ENCODE results near the gene UFM1.
"Not testable (repeated sequence)": the region's sequence is repeated elsewhere in the genome, so short reads cannot be mapped to it uniquely, and the experiment has no call there.

UFM1 gene

GRCh38 chr13:38366954-38367645 lies 17.4 kb downstream of the UFM1 start:
- DNase-seq: no peak

GRCh38 chr13:38369058-38369457 lies 19.4 kb downstream of the UFM1 start:
- no peak for DNase-seq

- not testable (repeated sequence) for DNase-seq
These were observed 20.4 kb downstream of the UFM1 start for GRCh38 chr13:38370096-38370495.

GRCh38 chr13:38372820-38373383 lies 23.3 kb downstream of the UFM1 start:
- no peak for DNase-seq

- no peak for DNase-seq
These were observed 26.9 kb downstream of the UFM1 start for GRCh38 chr13:38376546-38376945.

GRCh38 chr13:38381890-38382289 lies 32.2 kb downstream of the UFM1 start:
- DNase-seq: no peak

GRCh38 chr13:38382946-38383345 lies 33.3 kb downstream of the UFM1 start:
- DNase-seq: no peak

GRCh38 chr13:38384171-38384570 lies 34.5 kb downstream of the UFM1 start:
- no peak for DNase-seq

- no peak for DNase-seq
These were observed 35.7 kb downstream of the UFM1 start for GRCh38 chr13:38385153-38385891.

- DNase-seq: no peak
These were observed 36.8 kb downstream of the UFM1 start for GRCh38 chr13:38386421-38386820.

- DNase-seq: no peak
These were observed 41.7 kb downstream of the UFM1 start for GRCh38 chr13:38391341-38391740.

- no peak for DNase-seq
These were observed 45.3 kb downstream of the UFM1 start for GRCh38 chr13:38394777-38395496.

- no peak for DNase-seq
These were observed 45.8 kb downstream of the UFM1 start for GRCh38 chr13:38395497-38395788.

- DNase-seq: no peak
These were observed 49.3 kb downstream of the UFM1 start for GRCh38 chr13:38398711-38399493.

GRCh38 chr13:38399535-38399934 lies 49.9 kb downstream of the UFM1 start:
- no peak for DNase-seq

GRCh38 chr13:38401276-38401675 lies 51.6 kb downstream of the UFM1 start:
- DNase-seq: no peak

- DNase-seq: no peak
These were observed 55.6 kb downstream of the UFM1 start for GRCh38 chr13:38405216-38405615.

GRCh38 chr13:38409771-38410170 lies 60.1 kb downstream of the UFM1 start:
- DNase-seq: no peak

GRCh38 chr13:38412266-38412665 lies 62.6 kb downstream of the UFM1 start:
- no peak for DNase-seq

All from hippocampal formation (tissue), 2 donors.